WERI-Rb-1 (cell line): Measurements from ENCODE around the gene TMA16.

Experiments used
- DNase-seq: peaks from one replicate; pipeline ENCODE4 v3.0.0-alpha.2; 2020
- H3K27ac ChIP-seq: fragments of 250-450 bp; sonication (Bioruptor Pico); 2 replicates; pipeline ENCODE4 v1.5.1; 2020; ENCODE audit warnings: mild to moderate bottlenecking, moderate library complexity
- H3K27me3 ChIP-seq: fragments of 250-450 bp; sonication (Bioruptor Pico); 2 replicates; pipeline ENCODE4 v1.5.1; 2021; ENCODE audit warnings: mild to moderate bottlenecking, low read depth, moderate library complexity; ENCODE audit not compliant: insufficient read depth, severe bottlenecking
- H3K36me3 ChIP-seq: fragments of 250-450 bp; sonication (Bioruptor Pico); 2 replicates; pipeline ENCODE4 v1.5.1; 2020; ENCODE audit warnings: mild to moderate bottlenecking, moderate library complexity
- H3K4me3 ChIP-seq: 2 replicates; pipeline ENCODE4 v1.5.1; 2011; ENCODE audit warnings: low read depth, mild to moderate bottlenecking, control low read depth, low read length
- H3K9me3 ChIP-seq: fragments of 250-450 bp; sonication (Bioruptor Pico); 2 replicates; pipeline ENCODE4 v1.5.1; 2021; ENCODE audit warnings: mild to moderate bottlenecking, moderate library complexity; ENCODE audit not compliant: severe bottlenecking
- CTCF ChIP-seq: IDR thresholded peaks from 2 replicates; pipeline ENCODE4 v1.5.1; 2011; ENCODE audit warnings: low read depth, mild to moderate bottlenecking, control low read depth, inconsistent platforms, low read length

Gene TMA16

DNA sequence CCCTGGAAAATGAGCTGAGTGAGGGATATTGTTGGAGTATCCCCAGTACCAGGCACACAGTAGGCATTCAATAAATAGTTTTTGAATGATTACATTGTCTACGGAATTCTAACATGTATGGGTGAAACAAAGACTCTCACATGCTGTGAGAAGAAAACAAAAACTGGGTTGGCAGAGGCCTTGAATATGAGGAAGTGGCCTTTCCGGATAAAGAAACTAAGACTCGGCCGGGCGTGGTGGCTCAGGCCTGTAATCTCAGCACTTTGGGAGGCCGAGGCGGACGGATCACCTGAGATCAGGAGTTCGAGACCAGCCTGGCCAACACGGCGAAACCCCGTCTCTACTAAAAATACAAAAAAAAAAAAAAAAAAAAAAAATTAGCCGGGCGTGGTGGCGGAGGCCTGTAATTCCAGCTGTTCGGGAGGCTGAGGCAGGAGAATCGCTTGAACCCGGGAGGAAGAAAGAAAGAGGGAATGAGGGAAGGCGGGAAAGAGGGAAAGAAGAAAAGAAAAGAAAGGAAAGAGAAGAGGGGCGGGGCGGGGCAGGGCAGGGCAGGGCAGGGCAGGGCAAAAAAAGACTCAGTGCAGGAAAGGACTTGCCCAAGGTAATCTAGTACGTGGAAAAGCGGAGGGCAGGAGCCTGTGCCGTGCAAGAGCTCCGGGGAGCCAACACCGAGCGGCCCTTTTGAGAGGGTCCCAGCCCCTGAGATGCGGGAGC is 689 bp upstream of the TMA16 start:
- peak overlapping the region; percentile 95 for H3K4me3 ChIP-seq
- peak overlapping the region; percentile 95 for H3K27ac ChIP-seq
- no peaks in the 10 kb centered on the region for H3K9me3 ChIP-seq
- H3K27me3 ChIP-seq, result no peaks in the 10 kb centered on the region
- peaks cover 14% of the 10 kb centered on the region for H3K36me3 ChIP-seq
- no peak for TF ChIP-seq CTCF
- DNase-seq, result no peak

DNA sequence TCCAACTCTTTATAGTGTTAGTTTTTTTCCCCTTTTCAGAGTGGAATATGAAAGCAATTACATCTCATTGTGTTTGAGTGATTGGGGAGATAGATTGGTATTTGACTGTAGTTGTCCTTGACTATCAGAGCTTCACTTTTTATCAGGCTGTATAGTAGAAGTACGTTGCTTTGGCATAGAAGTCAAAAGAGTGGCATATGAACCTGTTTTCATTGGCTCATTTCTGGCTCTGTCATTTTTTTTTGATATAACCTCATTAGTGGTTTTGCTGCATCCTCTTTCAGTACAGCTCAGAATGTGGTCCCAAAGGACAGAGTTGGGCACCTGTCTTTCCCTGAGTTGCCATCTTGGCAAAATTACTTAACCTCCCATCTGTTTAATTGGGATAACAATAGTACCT is 1.4 kb downstream of the TMA16 start:
- Histone ChIP-seq H3K36me3 (peaks cover 14% of the 10 kb centered on the region), H3K4me3 (peak overlapping the region; percentile 95), H3K9me3 (no peaks in the 10 kb centered on the region), H3K27me3 (no peaks in the 10 kb centered on the region), H3K27ac (no peak overlapping the region)
- no peak for DNase-seq
- TF ChIP-seq CTCF, result no peak

DNA sequence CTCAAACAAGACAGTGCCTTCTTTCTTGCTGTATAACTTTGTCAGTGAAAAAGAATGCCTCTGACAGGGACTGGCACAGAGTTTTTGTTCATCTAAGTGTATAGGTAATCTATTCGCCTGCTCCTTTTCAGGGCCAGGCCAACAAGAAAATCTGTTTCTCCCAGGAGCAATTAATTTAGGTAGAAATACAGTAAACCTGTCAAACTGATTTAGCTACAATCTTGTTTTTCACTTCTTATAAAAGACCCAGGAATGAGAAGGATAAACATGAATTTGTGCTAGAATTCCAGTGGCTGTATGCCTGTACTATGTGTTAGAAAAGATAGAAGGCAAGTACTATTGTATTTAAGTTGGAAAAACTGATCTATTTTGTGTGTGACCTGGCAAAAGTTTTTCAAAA is 6.1 kb downstream of the TMA16 start:
- no peak for DNase-seq
- peaks cover 11% of the 10 kb centered on the region for H3K36me3 ChIP-seq
- H3K9me3 ChIP-seq, result no peaks in the 10 kb centered on the region
- no peak overlapping the region for H3K27ac ChIP-seq
- no peak for TF ChIP-seq CTCF
- H3K4me3 ChIP-seq, result no peak overlapping the region
- H3K27me3 ChIP-seq, result no peaks in the 10 kb centered on the region

- no peaks in the 10 kb centered on the region for H3K9me3 ChIP-seq
- H3K36me3 ChIP-seq, result peaks cover 35% of the 10 kb centered on the region
- TF ChIP-seq CTCF, result no peak
- no peak overlapping the region for H3K27ac ChIP-seq
- no peak overlapping the region for H3K4me3 ChIP-seq
- no peak for DNase-seq
- H3K27me3 ChIP-seq, result no peaks in the 10 kb centered on the region
These were observed 10.9 kb downstream of the TMA16 start for GRCh38 chr4:163505374-163505773.

DNA sequence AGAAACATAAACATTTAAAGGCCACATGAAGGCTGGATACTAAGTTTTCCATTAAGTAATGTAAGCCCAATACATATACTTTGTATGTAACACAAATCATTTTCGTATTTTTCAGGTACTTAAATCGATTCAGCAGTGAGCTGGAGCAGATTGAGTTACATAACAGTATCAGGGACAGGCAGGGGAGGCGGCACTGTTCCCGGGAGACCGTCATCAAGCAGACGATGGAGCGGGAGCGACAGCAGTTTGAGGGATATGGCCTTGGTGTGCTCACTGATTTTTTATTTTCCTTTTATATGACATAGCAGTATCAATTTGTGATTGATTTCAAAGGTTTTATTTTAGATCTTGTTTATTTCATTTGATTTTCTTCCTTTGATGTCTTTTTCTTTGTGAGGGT is 20.7 kb downstream of the TMA16 start:
- peaks cover 78% of the 10 kb centered on the region for H3K36me3 ChIP-seq
- H3K27ac ChIP-seq, result no peak overlapping the region
- no peaks in the 10 kb centered on the region for H3K9me3 ChIP-seq
- no peak for TF ChIP-seq CTCF
- no peak overlapping the region for H3K4me3 ChIP-seq
- H3K27me3 ChIP-seq, result no peaks in the 10 kb centered on the region
- DNase-seq, result no peak
